ENCODE measurements around the gene WDR1. TPM values are rescaled to one million over a fixed set of nuclear protein-coding genes. Genes with fewer than 3 reads are reported as not detected.

WDR1 gene
- total RNA-seq, 1 experiment from 2014 or later: 367 TPM

- Histone ChIP-seq H2BK120ac (ENCODE audit: low read depth, low read length, poor library complexity, severe bottlenecking) (no peak overlapping the region), H2AFZ (ENCODE audit: low read length) (no peak overlapping the region), H2BK15ac (ENCODE audit: low read depth, low read length) (no peak overlapping the region), H3K56ac (ENCODE audit: insufficient read length, low read depth, low read length) (no peak overlapping the region), H3K27ac (ENCODE audit: insufficient read length, low read depth, low read length) (no peak overlapping the region), H2AK5ac (ENCODE audit: insufficient read length, low read length) (no peak overlapping the region), H3K4me1 (ENCODE audit: insufficient read depth, low read length) (no peaks in the 10 kb centered on the region), H3K23ac (ENCODE audit: insufficient read length, low read depth, low read length) (no peak overlapping the region), H3K18ac (ENCODE audit: insufficient read length, low read depth, low read length) (no peak overlapping the region), H4K5ac (ENCODE audit: insufficient read length, low read depth, low read length) (no peak overlapping the region), H3K4me2 (ENCODE audit: insufficient read depth, insufficient read length, low read length) (no peak overlapping the region), H3K27me3 (ENCODE audit: insufficient read depth, low read length) (no peaks in the 10 kb centered on the region), H4K8ac (replicated peaks; ENCODE audit: insufficient read length, low read depth, low read length) (no peak overlapping the region), H2BK12ac (ENCODE audit: insufficient read length, low read depth, low read length) (no peak overlapping the region), H4K20me1 (ENCODE audit: control insufficient read depth, insufficient read depth, insufficient read length) (no peaks in the 10 kb centered on the region), H3K79me1 (ENCODE audit: insufficient read depth, low read depth, low read length, poor library complexity, severe bottlenecking) (no peaks in the 10 kb centered on the region), H3T11ph (ENCODE audit: low read length) (no peak overlapping the region), H3K9me3 (ENCODE audit: control insufficient read depth, low read depth, low read length) (no peaks in the 10 kb centered on the region), H3K79me2 (ENCODE audit: insufficient read depth, low read length) (no peaks in the 10 kb centered on the region), H3K14ac (ENCODE audit: insufficient read depth, low read length) (no peak overlapping the region), H3K4ac (ENCODE audit: low read depth, low read length) (no peak overlapping the region), H4K91ac (ENCODE audit: insufficient read length, low read depth, low read length) (no peak overlapping the region), H3K23me2 (ENCODE audit: insufficient read length, low read depth, low read length, poor library complexity, severe bottlenecking) (peaks cover 3% of the 10 kb centered on the region), H2BK5ac (ENCODE audit: insufficient read length, low read length) (no peak overlapping the region), H3K9ac (ENCODE audit: extremely low read depth, insufficient read length, low read length) (no peak overlapping the region), H2BK20ac (ENCODE audit: low read depth, low read length, poor library complexity, severe bottlenecking) (no peak overlapping the region)
- Mint-ChIP-seq H3K36me3 (ENCODE audit: insufficient read depth in 1 of 3, low read depth in 3 of 3) (peaks cover 40 to 97% (median 97%) of the 10 kb centered on the region in 3 experiments; a peak in 6 of 7 replicates), H3K27me3 (ENCODE audit: low read depth) (no peaks in the 10 kb centered on the region), H3K9me3 (no peaks in the 10 kb centered on the region), H3K4me1 (no peaks in the 10 kb centered on the region), H3K27ac (peak overlapping the region in 1 of 3 experiments; percentile 61; a peak in 1 of 7 replicates), H3K4me3 (no peak overlapping the region)
- DNase-seq: no peak
- TF ChIP-seq CTCF (conservative IDR thresholded peaks at IDR 0.05): no peak
- no CpG with 5 or more reads among the region's 23 CpGs for WGBS (ENCODE audit: extremely low coverage, insufficient read length, low lambda C conversion rate)
These were observed 32.5 kb downstream of the WDR1 start for GRCh38 chr4:10083861-10084641.

Data from H9 (cell line).